NT2/D1 (cell line): ENCODE measurements around the gene FXYD1.

ENCODE experiments used
- SUZ12 ChIP-seq: IDR thresholded peaks from 2 replicates; pipeline ENCODE4 v1.6.1; 2011; ENCODE audit not compliant: insufficient read length, insufficient read depth; ENCODE audit errors: extremely low read depth
- YY1 ChIP-seq: IDR thresholded peaks from 2 replicates; pipeline ENCODE4 v1.6.1; 2011; ENCODE audit not compliant: insufficient read length, insufficient read depth
- ZNF274 ChIP-seq: IDR thresholded peaks from 2 replicates; pipeline ENCODE4 v1.6.1; 2011; ENCODE audit warnings: mild to moderate bottlenecking, low read depth, low read length

- TF ChIP-seq YY1 = no peak
- no peak for TF ChIP-seq SUZ12
- no peak for TF ChIP-seq ZNF274
Measured at GRCh38 chr19:35176181-35176570, 37.6 kb downstream of the FXYD1 start.
